ENCODE measurements around the gene TBX10. TPM values are rescaled to one million over a fixed set of nuclear protein-coding genes. Genes with fewer than 3 reads are reported as not detected.

The TBX10 gene
- total and polyA plus RNA-seq, 2 of the 8 experiments (the other 6 are each of a cell fraction or from before 2014, with no cell fraction given), result 0.09 TPM; not detected in 1

DNA sequence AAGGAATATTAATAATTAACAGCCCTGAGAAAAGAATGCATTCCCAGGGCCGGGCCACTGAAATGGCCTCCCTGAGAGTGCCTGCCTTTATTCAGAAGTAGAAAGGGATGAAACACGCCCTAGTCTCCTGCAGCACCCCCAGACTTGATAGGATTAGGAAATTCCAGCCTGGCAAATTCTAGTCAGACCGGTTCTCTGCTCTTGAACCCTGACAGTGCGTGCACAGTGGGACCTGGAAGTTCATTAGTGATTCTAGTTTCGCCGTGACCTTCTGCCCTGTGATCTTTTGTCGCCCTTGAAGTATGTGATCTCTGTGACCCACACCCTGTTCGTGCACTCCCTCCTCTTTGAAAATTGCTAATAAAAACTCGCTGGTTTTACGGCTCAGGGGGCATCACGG is 58.1 kb downstream of the TBX10 start (continued):
- TF ChIP-seq CTCF (IDR thresholded peaks at IDR 0.05; ENCODE audit: control extremely low read depth in 1 of 3, insufficient read depth in 1 of 3, low read depth in 1 of 3, low read length in 3 of 3) (no peak), KDM4A (IDR thresholded peaks at IDR 0.05; ENCODE audit: low read depth, low read length, severe bottlenecking) (no peak), RXRA (IDR thresholded peaks at IDR 0.05; ENCODE audit: insufficient read depth, low read depth, low read length) (0 out of 2 replicates have a peak, but pooled peaks have one; percentile 51), TAF7 (optimal IDR thresholded peaks at IDR 0.05; ENCODE audit: borderline replicate concordance, low read depth, low read length) (no peak), TAF1 (IDR thresholded peaks at IDR 0.05; ENCODE audit: low read depth, low read length) (no peak), CHD1 (IDR thresholded peaks at IDR 0.05; ENCODE audit: low read depth, low read length) (no peak), TEAD4 (IDR thresholded peaks at IDR 0.05; ENCODE audit: low read depth, low read length) (peak; percentile 95)
- TF ChIP-seq, protein P1, sequence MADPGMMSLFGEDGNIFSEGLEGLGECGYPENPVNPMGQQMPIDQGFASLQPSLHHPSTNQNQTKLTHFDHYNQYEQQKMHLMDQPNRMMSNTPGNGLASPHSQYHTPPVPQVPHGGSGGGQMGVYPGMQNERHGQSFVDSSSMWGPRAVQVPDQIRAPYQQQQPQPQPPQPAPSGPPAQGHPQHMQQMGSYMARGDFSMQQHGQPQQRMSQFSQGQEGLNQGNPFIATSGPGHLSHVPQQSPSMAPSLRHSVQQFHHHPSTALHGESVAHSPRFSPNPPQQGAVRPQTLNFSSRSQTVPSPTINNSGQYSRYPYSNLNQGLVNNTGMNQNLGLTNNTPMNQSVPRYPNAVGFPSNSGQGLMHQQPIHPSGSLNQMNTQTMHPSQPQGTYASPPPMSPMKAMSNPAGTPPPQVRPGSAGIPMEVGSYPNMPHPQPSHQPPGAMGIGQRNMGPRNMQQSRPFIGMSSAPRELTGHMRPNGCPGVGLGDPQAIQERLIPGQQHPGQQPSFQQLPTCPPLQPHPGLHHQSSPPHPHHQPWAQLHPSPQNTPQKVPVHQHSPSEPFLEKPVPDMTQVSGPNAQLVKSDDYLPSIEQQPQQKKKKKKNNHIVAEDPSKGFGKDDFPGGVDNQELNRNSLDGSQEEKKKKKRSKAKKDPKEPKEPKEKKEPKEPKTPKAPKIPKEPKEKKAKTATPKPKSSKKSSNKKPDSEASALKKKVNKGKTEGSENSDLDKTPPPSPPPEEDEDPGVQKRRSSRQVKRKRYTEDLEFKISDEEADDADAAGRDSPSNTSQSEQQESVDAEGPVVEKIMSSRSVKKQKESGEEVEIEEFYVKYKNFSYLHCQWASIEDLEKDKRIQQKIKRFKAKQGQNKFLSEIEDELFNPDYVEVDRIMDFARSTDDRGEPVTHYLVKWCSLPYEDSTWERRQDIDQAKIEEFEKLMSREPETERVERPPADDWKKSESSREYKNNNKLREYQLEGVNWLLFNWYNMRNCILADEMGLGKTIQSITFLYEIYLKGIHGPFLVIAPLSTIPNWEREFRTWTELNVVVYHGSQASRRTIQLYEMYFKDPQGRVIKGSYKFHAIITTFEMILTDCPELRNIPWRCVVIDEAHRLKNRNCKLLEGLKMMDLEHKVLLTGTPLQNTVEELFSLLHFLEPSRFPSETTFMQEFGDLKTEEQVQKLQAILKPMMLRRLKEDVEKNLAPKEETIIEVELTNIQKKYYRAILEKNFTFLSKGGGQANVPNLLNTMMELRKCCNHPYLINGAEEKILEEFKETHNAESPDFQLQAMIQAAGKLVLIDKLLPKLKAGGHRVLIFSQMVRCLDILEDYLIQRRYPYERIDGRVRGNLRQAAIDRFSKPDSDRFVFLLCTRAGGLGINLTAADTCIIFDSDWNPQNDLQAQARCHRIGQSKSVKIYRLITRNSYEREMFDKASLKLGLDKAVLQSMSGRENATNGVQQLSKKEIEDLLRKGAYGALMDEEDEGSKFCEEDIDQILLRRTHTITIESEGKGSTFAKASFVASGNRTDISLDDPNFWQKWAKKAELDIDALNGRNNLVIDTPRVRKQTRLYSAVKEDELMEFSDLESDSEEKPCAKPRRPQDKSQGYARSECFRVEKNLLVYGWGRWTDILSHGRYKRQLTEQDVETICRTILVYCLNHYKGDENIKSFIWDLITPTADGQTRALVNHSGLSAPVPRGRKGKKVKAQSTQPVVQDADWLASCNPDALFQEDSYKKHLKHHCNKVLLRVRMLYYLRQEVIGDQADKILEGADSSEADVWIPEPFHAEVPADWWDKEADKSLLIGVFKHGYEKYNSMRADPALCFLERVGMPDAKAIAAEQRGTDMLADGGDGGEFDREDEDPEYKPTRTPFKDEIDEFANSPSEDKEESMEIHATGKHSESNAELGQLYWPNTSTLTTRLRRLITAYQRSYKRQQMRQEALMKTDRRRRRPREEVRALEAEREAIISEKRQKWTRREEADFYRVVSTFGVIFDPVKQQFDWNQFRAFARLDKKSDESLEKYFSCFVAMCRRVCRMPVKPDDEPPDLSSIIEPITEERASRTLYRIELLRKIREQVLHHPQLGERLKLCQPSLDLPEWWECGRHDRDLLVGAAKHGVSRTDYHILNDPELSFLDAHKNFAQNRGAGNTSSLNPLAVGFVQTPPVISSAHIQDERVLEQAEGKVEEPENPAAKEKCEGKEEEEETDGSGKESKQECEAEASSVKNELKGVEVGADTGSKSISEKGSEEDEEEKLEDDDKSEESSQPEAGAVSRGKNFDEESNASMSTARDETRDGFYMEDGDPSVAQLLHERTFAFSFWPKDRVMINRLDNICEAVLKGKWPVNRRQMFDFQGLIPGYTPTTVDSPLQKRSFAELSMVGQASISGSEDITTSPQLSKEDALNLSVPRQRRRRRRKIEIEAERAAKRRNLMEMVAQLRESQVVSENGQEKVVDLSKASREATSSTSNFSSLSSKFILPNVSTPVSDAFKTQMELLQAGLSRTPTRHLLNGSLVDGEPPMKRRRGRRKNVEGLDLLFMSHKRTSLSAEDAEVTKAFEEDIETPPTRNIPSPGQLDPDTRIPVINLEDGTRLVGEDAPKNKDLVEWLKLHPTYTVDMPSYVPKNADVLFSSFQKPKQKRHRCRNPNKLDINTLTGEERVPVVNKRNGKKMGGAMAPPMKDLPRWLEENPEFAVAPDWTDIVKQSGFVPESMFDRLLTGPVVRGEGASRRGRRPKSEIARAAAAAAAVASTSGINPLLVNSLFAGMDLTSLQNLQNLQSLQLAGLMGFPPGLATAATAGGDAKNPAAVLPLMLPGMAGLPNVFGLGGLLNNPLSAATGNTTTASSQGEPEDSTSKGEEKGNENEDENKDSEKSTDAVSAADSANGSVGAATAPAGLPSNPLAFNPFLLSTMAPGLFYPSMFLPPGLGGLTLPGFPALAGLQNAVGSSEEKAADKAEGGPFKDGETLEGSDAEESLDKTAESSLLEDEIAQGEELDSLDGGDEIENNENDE (IDR thresholded peaks at IDR 0.05; ENCODE audit: insufficient replicate concordance, low read length), result no peak
- TF ChIP-seq, protein P2, sequence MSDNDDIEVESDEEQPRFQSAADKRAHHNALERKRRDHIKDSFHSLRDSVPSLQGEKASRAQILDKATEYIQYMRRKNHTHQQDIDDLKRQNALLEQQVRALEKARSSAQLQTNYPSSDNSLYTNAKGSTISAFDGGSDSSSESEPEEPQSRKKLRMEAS (IDR thresholded peaks at IDR 0.05), result 0 out of 2 replicates have a peak, but pooled peaks have one; percentile 20
